GM12872 (cell line): Measurements from ENCODE around the gene ZNF638.

Source experiments
- TF ChIP-seq, protein P1 (sequence below): IDR thresholded peaks from 3 replicates; pipeline ENCODE4 v1.5.1; 2011; ENCODE audit warnings: low read depth, mild to moderate bottlenecking, low read length, moderate library complexity; ENCODE audit not compliant: insufficient read depth

The ZNF638 gene

GRCh38 chr2:71477231-71477691 lies 145.7 kb downstream of the ZNF638 start:
- TF ChIP-seq, protein P1, sequence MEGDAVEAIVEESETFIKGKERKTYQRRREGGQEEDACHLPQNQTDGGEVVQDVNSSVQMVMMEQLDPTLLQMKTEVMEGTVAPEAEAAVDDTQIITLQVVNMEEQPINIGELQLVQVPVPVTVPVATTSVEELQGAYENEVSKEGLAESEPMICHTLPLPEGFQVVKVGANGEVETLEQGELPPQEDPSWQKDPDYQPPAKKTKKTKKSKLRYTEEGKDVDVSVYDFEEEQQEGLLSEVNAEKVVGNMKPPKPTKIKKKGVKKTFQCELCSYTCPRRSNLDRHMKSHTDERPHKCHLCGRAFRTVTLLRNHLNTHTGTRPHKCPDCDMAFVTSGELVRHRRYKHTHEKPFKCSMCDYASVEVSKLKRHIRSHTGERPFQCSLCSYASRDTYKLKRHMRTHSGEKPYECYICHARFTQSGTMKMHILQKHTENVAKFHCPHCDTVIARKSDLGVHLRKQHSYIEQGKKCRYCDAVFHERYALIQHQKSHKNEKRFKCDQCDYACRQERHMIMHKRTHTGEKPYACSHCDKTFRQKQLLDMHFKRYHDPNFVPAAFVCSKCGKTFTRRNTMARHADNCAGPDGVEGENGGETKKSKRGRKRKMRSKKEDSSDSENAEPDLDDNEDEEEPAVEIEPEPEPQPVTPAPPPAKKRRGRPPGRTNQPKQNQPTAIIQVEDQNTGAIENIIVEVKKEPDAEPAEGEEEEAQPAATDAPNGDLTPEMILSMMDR = no peak

GRCh38 chr2:71478806-71479205 lies 147.2 kb downstream of the ZNF638 start:
- TF ChIP-seq, protein P1 = no peak

- TF ChIP-seq, protein P1 = no peak
These were observed 147.7 kb downstream of the ZNF638 start for GRCh38 chr2:71479261-71479660.

GRCh38 chr2:71481111-71481510 lies 149.5 kb downstream of the ZNF638 start:
- TF ChIP-seq, protein P1 = no peak

GRCh38 chr2:71482055-71482454 lies 150.5 kb downstream of the ZNF638 start:
- TF ChIP-seq, protein P1 = no peak

GRCh38 chr2:71483246-71483645 lies 151.7 kb downstream of the ZNF638 start:
- TF ChIP-seq, protein P1 = no peak

- TF ChIP-seq, protein P1 = no peak
These were observed 152.8 kb downstream of the ZNF638 start for GRCh38 chr2:71484354-71484753.
